WTC11 (cell line): ENCODE results near the gene ZBTB21. TPM values are rescaled to one million over a fixed set of nuclear protein-coding genes. Genes with fewer than 3 reads are reported as not detected.
A peak's percentile ranks its signal among the peaks of the same experiment; 100 is the strongest.

Experiments
- ATF6 ChIP-seq: sonication (generic); formaldehyde crosslinking; IDR thresholded peaks from 2 replicates; pipeline ENCODE4 v1.8.1; 2023; ENCODE audit warnings: mild to moderate bottlenecking, missing genetic modification reagents
- CREM ChIP-seq: sonication (generic); formaldehyde crosslinking; IDR thresholded peaks from 2 replicates; pipeline ENCODE4 v1.8.1; 2022; ENCODE audit warnings: mild to moderate bottlenecking, missing genetic modification reagents, moderate library complexity
- CTCF ChIP-seq: fragments of 200-600 bp; IDR thresholded peaks from 2 replicates; pipeline ENCODE4 v1.8.0; 2022; ENCODE audit warnings: antibody characterized with exemption
- ELF4 ChIP-seq: sonication (generic); formaldehyde crosslinking; IDR thresholded peaks from 2 replicates; pipeline ENCODE4 v1.8.1; 2022; ENCODE audit warnings: low read depth, mild to moderate bottlenecking, moderate library complexity, missing genetic modification reagents
- ESRRA ChIP-seq: sonication (generic); formaldehyde crosslinking; IDR thresholded peaks from 2 replicates; pipeline ENCODE4 v1.8.1; 2022; ENCODE audit warnings: mild to moderate bottlenecking, missing genetic modification reagents, borderline replicate concordance
- ETV6 ChIP-seq: sonication (generic); formaldehyde crosslinking; IDR thresholded peaks from 2 replicates; pipeline ENCODE4 v1.8.1; 2022; ENCODE audit warnings: mild to moderate bottlenecking, missing genetic modification reagents
- FOXP4 ChIP-seq: sonication (generic); formaldehyde crosslinking; IDR thresholded peaks from 2 replicates; pipeline ENCODE4 v1.8.0; 2022; ENCODE audit warnings: mild to moderate bottlenecking, missing genetic modification reagents
- GTF2I ChIP-seq: fragments of 250-450 bp; sonication (Bioruptor Pico); conservative IDR thresholded peaks from 2 replicates; pipeline ENCODE4 v1.4.0; 2021; ENCODE audit warnings: mild to moderate bottlenecking
- HMGA2 ChIP-seq: fragments of 250-450 bp; sonication (Bioruptor Pico); IDR thresholded peaks from 2 replicates; pipeline ENCODE4 v1.4.0; 2021; ENCODE audit warnings: mild to moderate bottlenecking, moderate library complexity
- IRF2 ChIP-seq: sonication (generic); formaldehyde crosslinking; IDR thresholded peaks from 2 replicates; pipeline ENCODE4 v1.8.0; 2022; ENCODE audit warnings: low read depth, missing genetic modification reagents, borderline replicate concordance
- JAZF1 ChIP-seq: fragments of 250-450 bp; sonication (Bioruptor Pico); IDR thresholded peaks from 2 replicates; pipeline ENCODE4 v1.9.0; 2021; ENCODE audit warnings: moderate library complexity, mild to moderate bottlenecking, inconsistent platforms
- JUN ChIP-seq: sonication (generic); formaldehyde crosslinking; IDR thresholded peaks from 2 replicates; pipeline ENCODE4 v1.8.0; 2023; ENCODE audit warnings: mild to moderate bottlenecking, missing genetic modification reagents
- MAX ChIP-seq: sonication (generic); formaldehyde crosslinking; IDR thresholded peaks from 2 replicates; pipeline ENCODE4 v1.8.0; 2022; ENCODE audit warnings: mild to moderate bottlenecking, missing genetic modification reagents
- MXD4 ChIP-seq: fragments of 250-450 bp; sonication (Bioruptor Pico); IDR thresholded peaks from 2 replicates; pipeline ENCODE4 v1.8.0; 2021; ENCODE audit warnings: mild to moderate bottlenecking, moderate library complexity, borderline replicate concordance
- MYBL2 ChIP-seq: sonication (generic); formaldehyde crosslinking; IDR thresholded peaks from 2 replicates; pipeline ENCODE4 v1.8.1; 2023; ENCODE audit warnings: mild to moderate bottlenecking, moderate library complexity, missing genetic modification reagents
- NR2C2 ChIP-seq: sonication (generic); formaldehyde crosslinking; IDR thresholded peaks from 2 replicates; pipeline ENCODE4 v1.8.0; 2022; ENCODE audit warnings: mild to moderate bottlenecking, missing genetic modification reagents
- NR3C1 ChIP-seq: sonication (generic); formaldehyde crosslinking; conservative IDR thresholded peaks from 2 replicates; pipeline ENCODE4 v1.8.1; 2023; ENCODE audit warnings: low read depth, mild to moderate bottlenecking, missing genetic modification reagents
- PRDM15 ChIP-seq: sonication (generic); formaldehyde crosslinking; IDR thresholded peaks from 2 replicates; pipeline ENCODE4 v1.8.0; 2022; ENCODE audit warnings: missing genetic modification reagents
- RELA ChIP-seq: sonication (generic); formaldehyde crosslinking; IDR thresholded peaks from 2 replicates; pipeline ENCODE4 v1.8.1; 2022; ENCODE audit warnings: missing genetic modification reagents, mild to moderate bottlenecking, borderline replicate concordance
- RORB ChIP-seq: fragments of 250-450 bp; sonication (Bioruptor Pico); IDR thresholded peaks from 2 replicates; pipeline ENCODE4 v1.9.0; 2021; ENCODE audit warnings: mild to moderate bottlenecking
- SMAD3 ChIP-seq: sonication (generic); formaldehyde crosslinking; IDR thresholded peaks from 2 replicates; pipeline ENCODE4 v1.8.0; 2022; ENCODE audit warnings: missing genetic modification reagents, mild to moderate bottlenecking, borderline replicate concordance
- SOX15 ChIP-seq: fragments of 250-450 bp; sonication (Bioruptor Pico); IDR thresholded peaks from 2 replicates; pipeline ENCODE4 v1.9.0; 2021; ENCODE audit warnings: mild to moderate bottlenecking
- STAT6 ChIP-seq: sonication (generic); formaldehyde crosslinking; conservative IDR thresholded peaks from 2 replicates; pipeline ENCODE4 v1.8.1; 2023; ENCODE audit warnings: mild to moderate bottlenecking, low read depth, missing genetic modification reagents, moderate library complexity
- TEAD1 ChIP-seq: sonication (generic); formaldehyde crosslinking; IDR thresholded peaks from 2 replicates; pipeline ENCODE4 v1.8.0; 2022; ENCODE audit warnings: mild to moderate bottlenecking, missing genetic modification reagents
- ZNF121 ChIP-seq: sonication (generic); formaldehyde crosslinking; IDR thresholded peaks from 2 replicates; pipeline ENCODE4 v1.8.0; 2023; ENCODE audit warnings: missing genetic modification reagents
- ZNF317 ChIP-seq: sonication (generic); formaldehyde crosslinking; IDR thresholded peaks from 2 replicates; pipeline ENCODE4 v1.8.1; 2023; ENCODE audit warnings: low read depth, mild to moderate bottlenecking, moderate library complexity, missing genetic modification reagents, borderline replicate concordance
- ZNF396 ChIP-seq: fragments of 250-450 bp; sonication (Bioruptor Pico); IDR thresholded peaks from 2 replicates; pipeline ENCODE4 v1.8.0; 2021; ENCODE audit warnings: mild to moderate bottlenecking, moderate library complexity, borderline replicate concordance
- ZNF671 ChIP-seq: fragments of 250-450 bp; sonication (Bioruptor Pico); IDR thresholded peaks from 2 replicates; pipeline ENCODE4 v1.8.0; 2021; ENCODE audit warnings: mild to moderate bottlenecking
- total RNA-seq: library from RNA; stranded (reverse); gene quantifications from 3 replicates; pipeline ENCODE4 v1.2.3, GENCODE V29; 2021

Gene ZBTB21
- total RNA-seq, 1 experiment from 2014 or later = 13.8 TPM

- TF ChIP-seq PRDM15 (CRISPR knock-in tag) (no peak), ATF6 (CRISPR knock-in tag) (no peak), NR2C2 (CRISPR knock-in tag) (no peak), ESRRA (CRISPR knock-in tag) (no peak), ZNF396 (no peak), MAX (CRISPR knock-in tag) (peak; percentile 25; the same call in 1 of the 2 replicates), CREM (CRISPR knock-in tag) (no peak), STAT6 (CRISPR knock-in tag) (no peak), SOX15 (no peak), ZNF317 (no peak), SMAD3 (CRISPR knock-in tag) (no peak), ZNF121 (CRISPR knock-in tag) (no peak), TEAD1 (CRISPR knock-in tag) (no peak), MXD4 (CRISPR knock-in tag) (no peak), IRF2 (CRISPR knock-in tag) (no peak), NR3C1 (CRISPR knock-in tag) (no peak), RORB (CRISPR knock-in tag) (no peak), RELA (CRISPR knock-in tag) (no peak), JUN (CRISPR knock-in tag) (0 out of 2 replicates have a peak, but pooled peaks have one; percentile 30), JAZF1 (CRISPR knock-in tag) (no peak), GTF2I (CRISPR knock-in tag) (no peak), ZNF671 (CRISPR knock-in tag) (no peak), ETV6 (CRISPR knock-in tag) (0 out of 2 replicates have a peak, but pooled peaks have one; percentile 2), ELF4 (CRISPR knock-in tag) (0 out of 2 replicates have a peak, but pooled peaks have one; percentile 31), HMGA2 (CRISPR knock-in tag) (no peak), CTCF (no peak), FOXP4 (CRISPR knock-in tag) (no peak), MYBL2 (CRISPR knock-in tag) (peak; percentile 25; the same call in 1 of the 2 replicates)
Measured at GRCh38 chr21:42009018-42009830, 936 bp downstream of the ZBTB21 start (continued).
